LNCAP (cell line): Measurements from ENCODE around the gene KCP.

Source experiments
- CTCF ChIP-seq: fragments of 450-650 bp; IDR thresholded peaks from 2 replicates; pipeline ENCODE4 v1.5.1; 2017; ENCODE audit warnings: mild to moderate bottlenecking

KCP gene

GRCh38 chr7:128869138-128869943 is 41.2 kb downstream of the KCP start:
- no peak for TF ChIP-seq CTCF

DNA sequence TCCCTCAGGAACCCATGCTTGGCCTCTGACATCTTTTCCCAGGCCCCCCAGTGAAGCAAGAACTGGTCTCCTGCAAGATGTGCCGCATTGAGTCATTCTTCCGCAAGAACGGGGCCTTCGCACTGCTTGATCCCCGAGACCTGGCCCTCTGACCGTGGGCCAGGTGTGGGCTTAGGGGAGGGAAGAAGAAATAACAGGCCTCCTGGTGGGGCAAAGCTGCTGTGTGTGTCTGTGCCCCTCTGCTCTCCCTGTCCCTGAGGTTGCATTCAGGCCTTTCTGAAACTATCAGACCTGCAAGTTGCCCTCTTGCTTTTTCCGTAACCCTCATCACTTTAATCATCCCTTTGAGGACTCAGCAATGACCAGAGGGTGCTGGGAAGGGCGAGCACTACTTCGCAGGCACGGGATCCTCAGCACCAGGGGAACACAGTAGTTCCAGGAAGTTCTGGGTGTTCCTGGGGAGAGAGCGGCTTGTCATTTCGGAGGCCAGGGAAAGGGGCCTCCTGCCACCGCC is 41.8 kb downstream of the KCP start:
- TF ChIP-seq CTCF: no peak

DNA sequence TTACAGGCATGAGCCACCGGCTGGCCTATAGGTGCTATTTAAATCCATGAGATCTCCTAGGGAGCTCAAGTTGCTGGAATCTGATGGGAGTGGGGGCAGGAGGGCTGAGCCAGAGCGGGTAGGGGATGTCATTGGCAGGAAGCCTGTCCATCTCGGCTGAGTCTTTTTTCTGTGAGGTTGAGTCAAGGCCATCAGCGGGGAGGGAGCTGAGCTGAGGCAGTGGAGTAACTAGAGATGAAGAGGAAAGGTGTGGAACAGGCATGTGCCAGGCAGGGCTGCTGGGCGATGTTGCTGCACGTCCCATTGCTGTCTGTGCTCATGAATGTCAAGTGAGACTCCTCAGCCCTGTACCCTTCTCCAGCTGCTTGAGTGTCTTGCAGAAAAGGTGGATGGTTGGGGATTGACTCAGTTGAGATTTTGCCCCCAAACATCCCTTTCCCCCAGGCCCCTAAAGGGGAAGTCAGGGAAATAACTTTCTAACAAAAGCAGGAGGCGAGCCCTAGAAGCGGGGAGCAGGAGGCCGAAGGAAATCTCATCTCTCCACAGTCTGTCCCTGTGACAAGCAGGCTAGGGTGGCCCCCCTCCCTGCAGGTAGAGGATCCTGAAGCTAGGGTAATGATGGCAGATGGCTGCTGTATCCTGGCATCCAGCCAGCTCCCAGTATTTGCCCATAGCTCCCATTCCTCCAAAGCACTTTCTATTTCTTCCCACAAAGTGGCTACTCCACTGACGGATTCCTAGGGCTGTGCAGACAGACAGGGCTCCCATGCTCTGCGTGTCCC is 42.5 kb downstream of the KCP start:
- TF ChIP-seq CTCF: no peak

GRCh38 chr7:128867241-128867640 is 43.3 kb downstream of the KCP start:
- no peak for TF ChIP-seq CTCF

GRCh38 chr7:128865996-128866877 is 44.3 kb downstream of the KCP start:
- no peak for TF ChIP-seq CTCF

- no peak for TF ChIP-seq CTCF
These were observed 45.2 kb downstream of the KCP start for GRCh38 chr7:128865303-128865702.

- TF ChIP-seq CTCF: peak; percentile 53
These were observed 47.0 kb downstream of the KCP start for GRCh38 chr7:128863433-128863989.
